Panc1 (cell line): ENCODE results near the gene GABRG3. TPM values are rescaled to one million over a fixed set of nuclear protein-coding genes. Genes with fewer than 3 reads are reported as not detected.
"Not testable (repeated sequence)": the region's sequence is repeated elsewhere in the genome, so short reads cannot be mapped to it uniquely, and the experiment has no call there.

Experiments used
- ATAC-seq: fragments of 200-7000 bp; cut with Tn5 transposase; 2 replicates; pipeline ENCODE4 v1.9.1; 2020; ENCODE audit warnings: mild to moderate bottlenecking, moderate library complexity
- BruUV-seq: library from RNA; stranded (reverse); fragments of 400-500 nt; replicated peaks from 2 replicates; lab custom pipeline; 2021; lab: Mats Ljungman, UMichigan
- CTCF ChIA-PET: fragments of 300-600 bp; sonication (Branson Sonifier 250); formaldehyde crosslinking; loops from one replicate; lab custom pipeline; 2022; ENCODE audit warnings: antibody characterized with exemption; lab: Charles Lee
- POLR2A ChIA-PET: fragments of 300-600 bp; sonication (Branson Sonifier 250); formaldehyde crosslinking; loops from one replicate; lab custom pipeline; 2022; ENCODE audit warnings: antibody characterized with exemption; lab: Charles Lee
- DNase-seq: peaks from one replicate; pipeline ENCODE4 v3.0.0-alpha.2; 2010; ENCODE audit warnings: low read depth, low spot score
- H3K27ac ChIP-seq: 2 replicates; pipeline ENCODE4 v1.5.1; 2011; ENCODE audit warnings: mild to moderate bottlenecking, low read length, inconsistent platforms
- H3K27me3 ChIP-seq: fragments of 200-500 bp; sonication (Bioruptor generic); 2 replicates; pipeline ENCODE4 v1.6.0; 2014; ENCODE audit warnings: low read length, inconsistent platforms; ENCODE audit not compliant: control insufficient read depth, insufficient read depth
- H3K36me3 ChIP-seq: fragments of 200-500 bp; sonication (Bioruptor generic); 2 replicates; pipeline ENCODE4 v1.5.1; 2014; ENCODE audit warnings: inconsistent platforms, mild to moderate bottlenecking, low read length, moderate library complexity; ENCODE audit not compliant: control insufficient read depth, insufficient read depth
- H3K4me1 ChIP-seq: 2 replicates; pipeline ENCODE4 v1.5.1; 2011; ENCODE audit warnings: inconsistent platforms, mild to moderate bottlenecking, low read length, moderate library complexity; ENCODE audit not compliant: control insufficient read depth, insufficient read depth
- H3K4me3 ChIP-seq, 2 experiments: 2 replicates each; pipeline ENCODE4 v1.5.1; 2011 to 2012; ENCODE audit warnings: low read depth in 2 of 2, low read length in 2 of 2, mild to moderate bottlenecking in 2 of 2, inconsistent platforms in 1 of 2, moderate library complexity in 1 of 2
- H3K9me3 ChIP-seq: fragments of 200-500 bp; sonication (Bioruptor generic); 2 replicates; pipeline ENCODE4 v1.5.1; 2014; ENCODE audit warnings: low read depth, mild to moderate bottlenecking, inconsistent platforms, low read length, moderate library complexity; ENCODE audit not compliant: control insufficient read depth, insufficient read depth
- CTCF ChIP-seq: fragments of 450-650 bp; IDR thresholded peaks from 2 replicates; pipeline ENCODE4 v1.5.1; 2017; ENCODE audit warnings: mild to moderate bottlenecking
- POLR2AphosphoS5 ChIP-seq: IDR thresholded peaks from 2 replicates; pipeline ENCODE4 v1.6.1; 2012; ENCODE audit warnings: mild to moderate bottlenecking, low read depth, low read length, moderate library complexity
- SIN3A ChIP-seq: IDR thresholded peaks from 2 replicates; pipeline ENCODE4 v1.6.1; 2012; ENCODE audit warnings: low read depth, mild to moderate bottlenecking, low read length, moderate library complexity, borderline replicate concordance; ENCODE audit not compliant: insufficient read depth
- TCF7L2 ChIP-seq: IDR thresholded peaks from 2 replicates; pipeline ENCODE4 v1.6.1; 2011; ENCODE audit warnings: mild to moderate bottlenecking, low read depth, low read length, inconsistent platforms
- in situ Hi-C: cut with HindIII; loops from 2 replicates; pipeline ENCODE4 v1.10.0; 2016; ENCODE audit warnings: low sequenced_read_pairs, low pct_unique_long_range_greater_than_20kb
- intact Hi-C: fragments of 100-400 bp; cut with micrococcal nuclease; formaldehyde crosslinking; loops from one replicate; pipeline ENCODE4 v1.10.0; 2022; ENCODE audit not compliant: unreplicated experiment
- total RNA-seq: library from RNA; stranded (reverse); gene quantifications from one replicate; pipeline ENCODE4 v1.2.1, GENCODE V29; 2021; ENCODE audit not compliant: unreplicated experiment
- TF ChIP-seq, protein P1 (sequence below), 2 experiments: IDR thresholded peaks; 2 replicates each; pipeline ENCODE4 v1.6.1; 2011 to 2012; ENCODE audit warnings: low read depth in 2 of 2, control low read depth in 1 of 2, low read length in 1 of 2, mild to moderate bottlenecking in 1 of 2, moderate library complexity in 1 of 2; ENCODE audit not compliant: insufficient read depth in 1 of 2

Gene GABRG3
- total RNA-seq, 1 experiment from 2014 or later: not detected

- no peak for ATAC-seq
- POLR2A ChIA-PET: no interaction called here
These were observed 394.5 kb downstream of the GABRG3 start for GRCh38 chr15:27365456-27365855.

GRCh38 chr15:27377391-27377790 lies 406.4 kb downstream of the GABRG3 start:
- H3K4me3 ChIP-seq, H3K27ac ChIP-seq, ATAC-seq, POLR2A ChIA-PET, intact Hi-C loops, in situ Hi-C loops, H3K4me1 ChIP-seq, H3K27me3 ChIP-seq, BruUV-seq, DNase-seq, H3K9me3 ChIP-seq, H3K36me3 ChIP-seq: not testable (repeated sequence)
- CTCF ChIA-PET: interaction anchor here (0.7 kb wide), 1 partner anchor 344 kb away, joined by 4 read pairs; no protein-coding TSS in a partner anchor

More at GRCh38 chr15:27365456-27365855, 394.5 kb downstream of the GABRG3 start:
- no peak overlapping the region for H3K4me3 ChIP-seq
- intact Hi-C loops (no loop called here), in situ Hi-C loops (no loop called here)
- no peaks in the 10 kb centered on the region for H3K27me3 ChIP-seq
- no TSS peak for BruUV-seq
- no peak for DNase-seq
- H3K4me1 ChIP-seq: no peaks in the 10 kb centered on the region
- CTCF ChIA-PET: no interaction called here
- no peak overlapping the region for H3K27ac ChIP-seq
- no peaks in the 10 kb centered on the region for H3K9me3 ChIP-seq
- no peaks in the 10 kb centered on the region for H3K36me3 ChIP-seq
- no peak for TF ChIP-seq POLR2AphosphoS5
- TF ChIP-seq SIN3A: no peak

GRCh38 chr15:27382361-27383025 lies 411.5 kb downstream of the GABRG3 start:
- POLR2A ChIA-PET: no interaction called here
- TF ChIP-seq TCF7L2 (no peak), CTCF (no peak), SIN3A (no peak), POLR2AphosphoS5 (no peak)
- TF ChIP-seq, protein P1, sequence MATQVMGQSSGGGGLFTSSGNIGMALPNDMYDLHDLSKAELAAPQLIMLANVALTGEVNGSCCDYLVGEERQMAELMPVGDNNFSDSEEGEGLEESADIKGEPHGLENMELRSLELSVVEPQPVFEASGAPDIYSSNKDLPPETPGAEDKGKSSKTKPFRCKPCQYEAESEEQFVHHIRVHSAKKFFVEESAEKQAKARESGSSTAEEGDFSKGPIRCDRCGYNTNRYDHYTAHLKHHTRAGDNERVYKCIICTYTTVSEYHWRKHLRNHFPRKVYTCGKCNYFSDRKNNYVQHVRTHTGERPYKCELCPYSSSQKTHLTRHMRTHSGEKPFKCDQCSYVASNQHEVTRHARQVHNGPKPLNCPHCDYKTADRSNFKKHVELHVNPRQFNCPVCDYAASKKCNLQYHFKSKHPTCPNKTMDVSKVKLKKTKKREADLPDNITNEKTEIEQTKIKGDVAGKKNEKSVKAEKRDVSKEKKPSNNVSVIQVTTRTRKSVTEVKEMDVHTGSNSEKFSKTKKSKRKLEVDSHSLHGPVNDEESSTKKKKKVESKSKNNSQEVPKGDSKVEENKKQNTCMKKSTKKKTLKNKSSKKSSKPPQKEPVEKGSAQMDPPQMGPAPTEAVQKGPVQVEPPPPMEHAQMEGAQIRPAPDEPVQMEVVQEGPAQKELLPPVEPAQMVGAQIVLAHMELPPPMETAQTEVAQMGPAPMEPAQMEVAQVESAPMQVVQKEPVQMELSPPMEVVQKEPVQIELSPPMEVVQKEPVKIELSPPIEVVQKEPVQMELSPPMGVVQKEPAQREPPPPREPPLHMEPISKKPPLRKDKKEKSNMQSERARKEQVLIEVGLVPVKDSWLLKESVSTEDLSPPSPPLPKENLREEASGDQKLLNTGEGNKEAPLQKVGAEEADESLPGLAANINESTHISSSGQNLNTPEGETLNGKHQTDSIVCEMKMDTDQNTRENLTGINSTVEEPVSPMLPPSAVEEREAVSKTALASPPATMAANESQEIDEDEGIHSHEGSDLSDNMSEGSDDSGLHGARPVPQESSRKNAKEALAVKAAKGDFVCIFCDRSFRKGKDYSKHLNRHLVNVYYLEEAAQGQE (IDR thresholded peaks at IDR 0.05; ENCODE audit: insufficient read depth in 1 of 2, low read depth in 2 of 2, low read length in 1 of 2): no peak
- CTCF ChIA-PET: no interaction called here
- Histone ChIP-seq H3K27ac (no peak overlapping the region), H3K4me3 (no peak overlapping the region), H3K27me3 (no peaks in the 10 kb centered on the region), H3K36me3 (no peaks in the 10 kb centered on the region), H3K9me3 (0 out of 2 replicates have a peak, but pooled peaks cover 4% of the 10 kb centered on the region), H3K4me1 (no peaks in the 10 kb centered on the region)
- DNase-seq (no peak), ATAC-seq (no peak)
- in situ Hi-C loops: no loop called here
- no TSS peak for BruUV-seq
- intact Hi-C loops: no loop called here
